ENCODE results near the gene XXYLT1. TPM values are rescaled to one million over a fixed set of nuclear protein-coding genes. Genes with fewer than 3 reads are reported as not detected.
A peak's percentile ranks its signal among the peaks of the same experiment; 100 is the strongest.

Gene XXYLT1
- total RNA-seq, 1 experiment from 2014 or later, result 53.9 TPM

GRCh38 chr3:195172896-195173295 lies 98.1 kb downstream of the XXYLT1 start:
- DNase-seq (ENCODE audit: low spot score), result no peak
- ChIA-PET CTCF (no interaction called here), POLR2A (ENCODE audit: low non-redundant PET) (no interaction called here)
- no TSS peak for BruUV-seq (replicated peaks)
- Histone ChIP-seq H3K27ac (ENCODE audit: low read depth, low read length, poor library complexity, severe bottlenecking) (peak overlapping the region; percentile 47), H3K9me3 (ENCODE audit: low read depth, low read length, poor library complexity, severe bottlenecking) (no peaks in the 10 kb centered on the region), H3K27me3 (replicated peaks; ENCODE audit: insufficient read depth, low read depth, low read length, poor library complexity) (no peaks in the 10 kb centered on the region), H3K4me1 (ENCODE audit: insufficient read depth, low read length, poor library complexity, severe bottlenecking) (peaks cover 25% of the 10 kb centered on the region), H3K4me3 (ENCODE audit: low read depth, low read length, poor library complexity, severe bottlenecking) (no peak overlapping the region), H3K36me3 (ENCODE audit: insufficient read depth, low read length, poor library complexity, severe bottlenecking) (peaks cover 3% of the 10 kb centered on the region)
- TF ChIP-seq CTCF (conservative IDR thresholded peaks at IDR 0.05; ENCODE audit: low read depth, low read length), result no peak
- no peak for TF ChIP-seq EZH2 (IDR thresholded peaks at IDR 0.05; ENCODE audit: borderline replicate concordance, low read depth, low read length, poor library complexity, severe bottlenecking)
- intact Hi-C loops (cut with micrococcal nuclease; ENCODE audit: unreplicated experiment), result no loop called here

DNA sequence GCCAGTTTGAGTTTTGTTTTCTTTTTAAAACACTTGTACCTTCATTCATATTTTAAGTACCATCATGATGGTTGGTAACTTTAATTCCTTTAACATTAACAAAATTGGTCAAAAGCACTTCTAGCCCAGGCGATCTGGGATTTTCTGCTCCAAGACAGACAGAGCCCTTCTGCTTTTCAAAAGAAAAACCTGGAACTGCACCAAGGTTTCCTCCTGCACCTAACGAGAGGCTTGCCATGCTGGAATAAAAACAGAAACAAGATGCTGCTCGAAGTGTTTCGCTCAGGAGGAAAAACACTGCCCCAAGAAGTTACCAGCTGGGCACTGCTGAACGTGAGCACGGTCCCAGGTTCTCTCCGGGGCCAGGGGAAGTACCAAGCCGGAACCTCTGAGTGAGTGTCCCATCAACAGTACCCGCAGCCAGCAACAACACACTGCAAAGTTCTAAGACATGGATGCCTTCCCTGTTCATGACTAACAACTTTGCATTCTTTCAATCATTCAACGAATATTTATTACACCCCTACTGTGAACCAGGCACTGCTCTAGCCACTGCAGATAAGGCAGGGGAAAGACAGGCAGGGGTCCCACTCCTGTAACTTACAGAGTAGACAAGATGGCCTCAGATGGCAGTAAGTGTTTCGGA lies 98.8 kb downstream of the XXYLT1 start:
- H3K9me3 ChIP-seq (ENCODE audit: low read depth, low read length, poor library complexity, severe bottlenecking), result no peaks in the 10 kb centered on the region
- TF ChIP-seq CTCF (conservative IDR thresholded peaks at IDR 0.05; ENCODE audit: low read depth, low read length), result no peak
- TF ChIP-seq EZH2 (IDR thresholded peaks at IDR 0.05; ENCODE audit: borderline replicate concordance, low read depth, low read length, poor library complexity, severe bottlenecking), result no peak
- H3K36me3 ChIP-seq (ENCODE audit: insufficient read depth, low read length, poor library complexity, severe bottlenecking), result peaks cover 3% of the 10 kb centered on the region
- H3K27me3 ChIP-seq (replicated peaks; ENCODE audit: insufficient read depth, low read depth, low read length, poor library complexity), result no peaks in the 10 kb centered on the region
- H3K4me3 ChIP-seq (ENCODE audit: low read depth, low read length, poor library complexity, severe bottlenecking), result no peak overlapping the region
- POLR2A ChIA-PET (ENCODE audit: low non-redundant PET), result no interaction called here
- intact Hi-C loops (cut with micrococcal nuclease; ENCODE audit: unreplicated experiment), result no loop called here
- H3K4me1 ChIP-seq (ENCODE audit: insufficient read depth, low read length, poor library complexity, severe bottlenecking), result peaks cover 22% of the 10 kb centered on the region
- DNase-seq (ENCODE audit: low spot score), result peak; percentile 60
- CTCF ChIA-PET, result no interaction called here
- no TSS peak for BruUV-seq (replicated peaks)
- H3K27ac ChIP-seq (ENCODE audit: low read depth, low read length, poor library complexity, severe bottlenecking), result peak overlapping the region; percentile 47

DNA sequence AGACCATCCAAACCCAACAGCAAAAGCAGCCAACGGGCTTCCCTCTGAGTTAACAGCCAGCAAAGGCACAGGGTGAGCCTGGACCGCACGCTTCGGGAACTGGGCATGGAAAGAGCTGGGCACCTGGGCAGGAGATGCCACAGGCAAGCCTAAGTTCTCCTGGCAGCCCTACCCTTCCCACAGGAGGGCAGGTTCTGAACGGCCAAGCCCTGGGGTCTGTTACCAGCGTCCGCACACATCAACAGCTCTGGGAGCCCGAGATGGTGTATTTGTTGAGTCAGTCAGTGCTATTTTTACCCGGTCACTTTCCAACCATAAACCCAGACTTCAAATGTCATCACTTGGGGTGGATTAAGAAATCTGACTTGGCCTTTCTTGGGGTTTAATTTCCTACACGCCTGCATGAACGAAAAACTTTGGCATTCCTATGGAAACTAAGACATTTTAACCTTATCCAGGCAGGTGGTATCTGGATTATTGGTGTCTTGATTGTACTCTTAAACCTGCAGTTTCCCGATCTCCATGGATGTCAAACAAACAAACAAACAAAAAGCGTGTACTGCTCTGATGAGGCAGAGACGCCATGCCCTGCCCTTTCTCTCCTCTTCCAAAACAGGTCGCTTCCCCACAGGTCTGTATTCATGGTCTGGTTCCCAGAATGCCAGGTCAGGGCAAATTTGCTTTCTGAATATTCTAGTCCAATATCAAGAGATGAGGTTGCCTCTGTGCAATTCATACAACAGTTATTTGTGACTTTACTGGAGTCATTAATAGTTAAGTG lies 99.7 kb downstream of the XXYLT1 start:
- no TSS peak for BruUV-seq (replicated peaks)

More for the DNA sequence above, 99.7 kb downstream of the XXYLT1 start:
- CTCF ChIA-PET, result no interaction called here
- POLR2A ChIA-PET (ENCODE audit: low non-redundant PET), result no interaction called here
- DNase-seq (ENCODE audit: low spot score), result no peak
- H3K4me3 ChIP-seq (ENCODE audit: low read depth, low read length, poor library complexity, severe bottlenecking), result no peak overlapping the region
- H3K9me3 ChIP-seq (ENCODE audit: low read depth, low read length, poor library complexity, severe bottlenecking), result no peaks in the 10 kb centered on the region
- no peaks in the 10 kb centered on the region for H3K27me3 ChIP-seq (replicated peaks; ENCODE audit: insufficient read depth, low read depth, low read length, poor library complexity)
- peaks cover 22% of the 10 kb centered on the region for H3K4me1 ChIP-seq (ENCODE audit: insufficient read depth, low read length, poor library complexity, severe bottlenecking)
- H3K27ac ChIP-seq (ENCODE audit: low read depth, low read length, poor library complexity, severe bottlenecking), result no peak overlapping the region
- intact Hi-C loops (cut with micrococcal nuclease; ENCODE audit: unreplicated experiment), result no loop called here
- H3K36me3 ChIP-seq (ENCODE audit: insufficient read depth, low read length, poor library complexity, severe bottlenecking), result peaks cover 3% of the 10 kb centered on the region
- TF ChIP-seq EZH2 (IDR thresholded peaks at IDR 0.05; ENCODE audit: borderline replicate concordance, low read depth, low read length, poor library complexity, severe bottlenecking) (no peak), CTCF (conservative IDR thresholded peaks at IDR 0.05; ENCODE audit: low read depth, low read length) (no peak)
